ENCODE measurements around the gene ZDHHC19.
"Not testable (repeated sequence)": the region's sequence is repeated elsewhere in the genome, so short reads cannot be mapped to it uniquely, and the experiment has no call there.

Gene ZDHHC19

DNA sequence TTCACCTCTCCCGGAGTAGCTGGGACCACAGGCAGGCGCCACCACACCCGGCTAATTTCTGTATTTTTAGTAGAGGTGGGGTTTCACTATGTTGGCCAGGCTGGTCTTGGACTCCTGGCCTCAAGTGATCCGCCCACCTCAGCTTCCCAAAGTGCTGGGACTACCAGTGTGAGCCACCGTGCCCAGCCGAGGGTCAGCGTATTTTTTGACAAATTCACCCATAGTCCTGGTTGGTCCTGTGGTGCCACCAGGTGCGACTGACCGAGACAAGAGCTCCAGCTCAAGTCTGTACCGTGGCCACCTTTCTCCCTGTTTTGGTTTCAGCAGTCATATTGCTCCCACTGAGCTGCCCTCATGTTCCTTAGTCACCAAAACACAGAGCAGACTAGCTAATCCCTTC is 13.9 kb upstream of the ZDHHC19 start:
- DNase-seq (ENCODE audit: low read depth in 2 of 2) = no peak

DNA sequence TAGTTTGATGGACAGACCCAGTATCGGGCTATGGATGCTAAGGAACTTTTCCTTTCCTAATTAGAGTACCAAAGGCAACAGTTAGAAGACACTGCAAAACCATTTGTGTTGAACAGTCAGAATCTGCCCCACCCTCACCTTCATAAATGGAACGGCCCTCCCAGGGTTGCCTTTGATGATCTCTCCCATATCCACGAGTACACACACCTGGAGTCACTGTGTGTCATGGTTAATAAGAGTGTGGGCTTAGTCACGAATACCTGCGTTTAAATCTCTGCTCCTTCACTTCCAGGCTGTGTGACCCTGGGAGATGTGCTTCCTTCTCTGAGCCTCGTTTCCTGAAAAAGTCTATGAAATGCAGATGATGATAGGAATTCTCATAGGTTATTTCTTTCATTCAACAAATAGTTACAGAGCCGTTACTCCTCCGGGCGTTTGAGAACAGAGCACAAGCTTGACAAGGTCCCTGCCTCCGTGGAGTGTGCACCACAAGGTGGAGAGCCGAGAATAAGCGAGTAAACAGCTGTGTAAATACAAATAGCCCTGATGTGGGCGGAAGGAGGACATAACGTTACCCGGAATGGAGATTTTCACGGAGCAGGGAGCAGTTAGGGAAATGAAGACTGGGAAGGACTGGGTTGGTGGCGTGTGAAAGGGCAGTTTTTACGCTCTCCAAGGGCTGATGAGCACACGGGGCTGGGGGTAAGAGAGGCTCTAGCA is 11.8 kb upstream of the ZDHHC19 start:
- DNase-seq (ENCODE audit: low read depth in 2 of 2) = no peak

DNA sequence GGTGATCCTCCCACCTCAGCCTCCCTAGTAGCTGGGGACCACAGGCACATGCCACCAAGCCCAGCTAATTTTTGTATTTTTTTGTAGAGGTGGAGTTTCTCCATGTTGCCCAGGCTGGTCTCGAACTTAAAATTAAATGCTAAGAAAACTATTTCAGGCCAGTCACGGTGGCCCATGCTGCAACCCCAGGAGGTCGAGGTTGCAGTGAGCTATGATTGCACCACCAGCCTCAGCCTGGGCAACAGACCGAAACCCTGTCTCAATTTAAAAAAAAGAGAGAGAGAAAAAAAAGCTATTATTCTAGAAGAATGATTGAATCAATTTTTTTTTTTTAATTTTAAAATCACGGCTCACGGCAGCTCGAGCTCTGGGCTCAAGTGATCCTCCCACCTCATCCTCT is 9.8 kb upstream of the ZDHHC19 start:
- DNase-seq (ENCODE audit: low read depth in 2 of 2) = no peak

DNA sequence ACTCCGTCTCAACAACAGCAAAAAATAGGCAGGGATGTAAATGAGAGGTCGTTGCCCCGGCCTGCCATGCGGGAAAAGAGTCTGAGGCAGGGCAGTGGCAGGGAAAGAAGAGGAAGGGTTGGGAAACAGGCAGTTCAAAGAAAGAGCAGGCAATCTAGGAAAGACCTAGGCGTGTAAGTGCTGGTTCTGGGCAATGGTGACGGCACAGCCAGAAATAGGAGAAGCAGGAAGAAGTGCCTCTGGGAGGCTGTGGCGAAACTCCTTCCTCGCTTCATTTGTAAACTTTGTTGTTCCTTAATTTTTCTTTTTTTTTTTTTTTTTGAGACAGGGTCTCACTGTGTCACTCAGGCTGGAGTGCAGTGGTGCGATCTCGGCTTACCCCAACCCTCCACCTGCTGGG is 9.4 kb upstream of the ZDHHC19 start:
- DNase-seq (ENCODE audit: low read depth in 2 of 2) = no peak

DNA sequence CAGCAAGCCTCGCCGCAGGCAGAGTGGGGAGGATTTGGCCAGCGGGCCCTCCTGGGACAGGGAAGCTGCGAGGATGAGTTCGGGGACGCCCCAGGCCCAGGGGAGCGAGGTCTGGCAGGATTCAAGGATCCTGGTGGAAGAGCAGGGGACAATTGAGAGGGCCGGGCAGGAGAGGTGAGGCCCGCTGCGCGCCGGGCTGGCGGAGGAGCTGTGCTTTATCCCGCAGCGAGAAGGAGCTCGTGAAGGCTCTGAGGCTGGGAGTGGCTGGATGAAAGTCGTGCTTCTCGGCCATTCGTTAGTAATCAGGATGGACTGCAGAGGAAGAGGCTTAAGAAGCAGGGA is 8.7 kb upstream of the ZDHHC19 start:
- no peak for DNase-seq (ENCODE audit: low read depth in 2 of 2)

DNA sequence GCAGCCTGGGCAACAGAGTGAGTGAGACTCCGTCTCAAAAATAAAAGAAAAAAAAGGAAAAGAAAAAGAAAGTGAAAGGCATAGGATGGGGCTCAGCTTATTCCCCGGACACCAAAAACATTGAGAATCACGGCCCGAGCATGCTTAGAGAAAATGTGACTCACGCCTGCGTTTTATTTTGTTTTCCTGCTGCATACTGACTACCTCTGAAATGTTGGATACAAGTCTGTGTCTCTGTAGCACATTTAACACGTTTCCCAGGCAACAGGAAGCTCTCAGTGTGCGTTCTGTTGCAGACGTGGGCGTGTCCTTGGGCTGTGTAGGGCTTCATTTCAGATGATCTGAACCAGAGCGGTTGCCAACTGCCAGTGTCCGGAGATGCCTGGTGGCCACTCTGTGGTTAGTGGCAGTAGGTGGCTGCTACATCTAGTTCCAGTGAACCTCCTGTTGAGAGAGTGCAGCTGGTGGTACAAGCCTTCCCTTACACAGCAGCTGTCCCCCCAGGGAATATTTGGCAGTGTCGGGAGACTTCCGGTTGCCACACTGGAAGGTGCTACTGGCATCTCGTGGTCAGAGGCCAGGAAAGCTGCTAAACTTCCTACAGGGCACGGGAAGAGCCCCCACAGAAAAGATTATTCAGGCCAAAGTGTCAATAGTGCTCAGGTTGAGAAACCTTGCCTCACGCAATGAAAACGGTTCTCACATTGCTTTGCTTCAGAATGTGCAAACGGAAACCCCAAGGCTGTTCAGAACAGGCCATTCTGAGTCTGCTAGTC is 8.2 kb upstream of the ZDHHC19 start:
- DNase-seq (ENCODE audit: low read depth in 2 of 2) = peak; percentile 32 to 33

DNA sequence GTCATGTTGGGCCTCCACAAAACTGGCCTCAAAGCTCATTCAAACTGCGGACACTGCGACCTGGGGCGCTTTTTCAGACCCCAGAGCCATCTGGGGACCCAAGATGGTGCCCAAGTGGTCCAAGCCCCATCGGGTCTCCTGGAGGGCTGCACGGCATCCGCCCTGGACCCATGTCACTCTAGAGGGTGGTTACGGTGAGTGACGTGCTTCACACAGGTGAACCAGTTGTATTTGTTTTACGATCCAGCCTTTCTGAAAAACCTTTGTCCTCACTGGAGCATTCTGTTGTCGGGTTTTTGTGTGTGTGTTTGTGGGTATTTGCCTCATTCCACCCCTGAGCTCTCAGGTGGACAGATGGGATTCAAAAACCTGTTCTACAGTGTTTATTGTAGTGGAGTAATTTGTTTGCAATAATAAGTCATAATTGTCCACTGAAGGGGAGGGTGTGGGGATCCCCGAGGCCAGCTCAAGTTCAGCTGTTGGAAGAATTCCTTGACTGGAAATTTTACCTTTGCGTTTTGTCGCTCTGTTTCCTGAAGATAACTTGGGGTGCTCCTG is 7.0 kb upstream of the ZDHHC19 start:
- no peak for DNase-seq (ENCODE audit: low read depth in 2 of 2)

DNA sequence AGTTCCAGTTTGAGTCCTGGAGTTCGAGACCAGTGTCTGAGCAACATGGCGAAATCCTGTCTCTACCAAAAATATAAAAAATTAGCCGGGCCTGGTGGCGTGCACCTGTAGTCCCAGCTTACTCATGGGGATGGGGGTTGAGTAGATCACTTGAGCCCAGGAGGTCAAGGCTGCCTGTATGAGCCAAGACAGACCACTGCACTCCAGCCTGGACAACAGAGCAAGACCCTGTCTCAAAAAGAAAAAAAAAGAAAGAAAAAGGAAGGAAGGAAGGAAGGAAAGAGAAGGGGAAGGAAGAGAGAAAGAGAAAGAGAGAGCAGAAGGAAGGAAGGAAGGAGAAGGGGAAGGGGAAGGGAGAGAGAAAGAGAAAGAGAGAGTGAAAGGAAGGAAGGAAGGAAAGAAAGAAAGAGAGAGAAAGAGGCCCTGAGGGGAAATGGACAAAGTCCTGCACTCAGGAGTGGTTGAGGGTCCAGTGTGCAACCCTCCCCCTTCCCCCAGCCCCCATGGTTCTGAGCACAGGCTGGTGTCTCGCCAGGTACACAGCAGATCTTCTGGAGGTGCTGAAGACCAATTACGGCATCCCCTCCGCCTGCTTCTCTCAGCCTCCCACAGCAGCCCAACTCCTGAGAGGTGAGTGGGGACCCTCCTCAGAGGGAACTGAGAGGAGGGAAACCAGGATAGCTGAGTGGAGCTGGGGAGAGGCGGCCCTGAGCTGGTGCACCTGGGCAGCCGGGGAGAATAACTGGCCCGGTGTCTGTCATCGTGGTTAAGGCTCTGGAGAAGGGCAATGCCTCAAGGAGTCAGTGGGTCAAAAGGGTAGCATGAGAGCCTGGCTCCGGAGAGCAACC is 6.3 kb upstream of the ZDHHC19 start:
- no peak for DNase-seq (ENCODE audit: low read depth in 2 of 2)

DNA sequence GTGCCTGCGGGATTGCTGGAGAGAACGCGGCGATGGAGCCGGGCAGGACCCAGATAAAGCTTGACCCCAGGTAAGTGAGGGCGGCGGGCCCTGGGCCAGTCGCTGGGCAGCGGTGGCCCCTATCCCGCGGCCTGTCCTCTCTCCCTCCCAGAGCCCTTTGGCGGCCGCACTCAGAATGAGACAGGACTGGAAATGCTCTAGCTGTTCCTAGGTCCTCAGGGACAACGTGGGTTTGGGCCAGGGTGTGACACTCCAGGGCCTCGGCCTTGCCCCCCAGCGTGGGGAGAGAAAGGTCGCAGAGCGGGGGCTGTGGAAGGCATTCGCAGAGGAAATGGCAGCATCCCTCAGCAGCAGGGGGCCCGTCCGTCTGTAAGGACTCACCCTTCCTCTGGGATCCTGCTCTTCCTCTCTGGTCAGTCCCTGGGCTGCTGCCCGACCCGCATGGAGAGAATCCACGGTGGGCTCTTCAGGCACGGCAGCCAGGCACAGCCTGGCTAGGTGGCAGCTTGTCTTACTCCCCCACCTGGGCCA is 5.5 kb upstream of the ZDHHC19 start:
- no peak for DNase-seq (ENCODE audit: low read depth in 2 of 2)

DNA sequence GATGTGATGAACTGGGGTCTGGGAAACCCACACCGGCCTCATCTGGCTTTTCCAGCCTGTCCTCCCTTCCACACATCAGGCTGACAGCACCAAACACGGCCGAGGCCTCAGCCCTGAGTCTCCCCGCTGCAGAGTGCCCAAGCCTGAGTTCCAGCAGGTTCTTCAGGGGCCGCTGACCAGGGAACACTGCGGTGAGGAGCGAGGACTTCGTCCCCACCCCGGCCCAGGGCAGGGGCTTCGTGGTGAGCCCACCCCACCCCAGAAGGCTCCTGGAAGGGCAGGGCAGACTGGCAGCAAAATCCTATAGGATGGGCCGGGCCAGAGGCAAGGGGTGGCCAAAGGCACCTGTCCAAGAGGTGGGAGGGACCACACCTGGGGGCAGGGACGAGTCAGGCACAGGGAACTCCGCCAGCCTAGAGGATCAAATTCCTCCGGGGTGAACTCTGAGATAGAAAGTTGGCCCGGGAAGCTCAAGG is 4.9 kb upstream of the ZDHHC19 start, which contains the start of gene SLC51A:
Gene SLC51A, plus strand, starts transcription at position 446 of the 476 bp plus-strand sequence. CDS start 179 bp downstream, outside the sequence.
- no peak for DNase-seq (ENCODE audit: low read depth in 2 of 2)

DNA sequence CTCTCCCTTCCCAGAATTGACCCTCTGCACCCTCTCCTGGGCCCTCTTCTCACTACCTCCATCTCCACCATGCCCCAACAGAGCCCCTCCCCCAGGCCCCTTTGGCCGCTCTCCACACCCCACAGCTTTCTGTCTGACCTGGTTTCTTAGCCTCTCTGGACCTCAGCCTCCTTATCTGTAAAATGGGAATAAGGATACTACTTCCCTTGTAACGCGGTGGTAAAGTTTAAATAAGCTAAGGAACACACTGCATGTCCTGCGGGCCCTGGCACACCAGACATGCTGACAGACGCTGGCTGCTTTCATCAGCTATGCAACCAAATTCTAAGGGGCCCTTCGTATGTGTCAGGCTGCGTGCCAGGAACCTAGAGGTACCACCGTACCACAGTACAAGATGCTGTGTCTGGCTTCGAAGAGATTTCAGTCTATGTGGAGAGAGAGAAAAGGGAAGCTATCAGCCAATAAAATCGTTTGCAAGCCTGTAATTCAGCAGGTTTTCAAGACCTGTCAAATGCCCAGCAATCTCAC is 4.4 kb upstream of the ZDHHC19 start:
- DNase-seq (ENCODE audit: low read depth in 2 of 2) = no peak

DNA sequence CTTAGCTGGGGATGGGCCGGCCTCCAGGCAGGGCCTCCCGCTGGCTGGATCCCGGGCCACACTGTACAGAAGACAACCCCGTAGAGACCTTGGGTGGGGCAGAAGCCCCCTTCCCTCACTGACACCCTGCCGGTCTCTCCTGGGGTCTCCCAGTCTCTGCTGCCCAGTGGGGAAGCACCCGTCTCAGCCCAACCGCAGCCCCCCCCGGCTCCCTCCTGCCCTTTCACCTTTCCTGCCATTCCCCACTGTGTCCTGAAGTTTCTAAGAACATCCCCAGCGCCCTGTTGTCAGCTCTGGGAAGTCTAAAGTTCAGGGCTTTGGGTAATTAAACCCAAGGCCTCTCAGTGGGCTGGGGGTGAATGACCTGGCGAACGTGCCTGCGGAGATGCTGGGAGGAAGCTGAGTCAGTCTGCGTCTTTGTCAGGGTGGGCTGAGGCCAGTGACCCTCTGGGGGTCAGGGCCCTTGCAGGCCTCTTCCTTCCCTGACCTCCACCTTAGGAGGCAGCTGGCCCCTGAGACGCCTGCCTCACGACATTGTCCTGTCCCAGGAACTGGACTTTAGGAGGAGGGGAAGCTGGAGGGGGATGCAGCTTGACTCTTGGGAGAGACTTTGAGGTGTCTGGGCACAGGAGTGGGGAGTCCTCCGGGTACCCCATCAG is 3.7 kb upstream of the ZDHHC19 start:
- no peak for DNase-seq (ENCODE audit: low read depth in 2 of 2)

DNA sequence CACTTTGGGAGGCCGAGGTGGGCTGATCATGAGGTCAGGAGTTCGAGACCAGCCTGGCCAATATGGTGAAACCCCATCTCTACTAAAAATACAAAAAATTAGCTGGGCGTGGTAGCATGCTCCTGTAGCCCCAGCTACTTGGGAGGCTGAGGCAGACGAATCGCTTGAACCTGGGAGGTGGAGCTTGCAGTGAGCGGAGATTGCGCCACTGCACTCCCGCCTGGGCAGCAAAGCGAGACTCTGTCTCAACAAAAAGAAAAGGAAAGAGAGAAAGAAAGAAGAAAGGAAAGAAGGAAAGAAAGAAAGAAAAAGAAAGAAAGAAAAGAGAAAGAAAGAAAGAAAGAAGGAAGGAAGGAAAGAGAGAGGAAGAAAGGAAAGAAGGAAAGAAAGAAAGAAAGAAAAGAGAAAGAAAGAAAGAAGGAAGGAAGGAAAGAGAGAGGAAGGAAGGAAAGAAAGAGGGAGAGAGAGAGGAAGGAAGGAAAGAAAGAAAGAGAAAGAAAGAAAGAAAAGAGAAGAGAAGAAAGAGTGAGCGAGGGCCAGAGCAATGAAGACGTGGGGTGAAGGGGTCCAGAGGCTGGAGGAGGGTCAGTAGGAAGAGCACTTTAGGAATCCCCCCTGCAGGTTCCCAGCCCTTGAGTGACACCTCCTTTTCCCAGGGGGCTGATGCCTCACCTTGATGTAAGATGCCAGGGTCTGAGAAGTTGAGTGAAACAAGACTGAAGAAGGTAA is 1.1 kb downstream of the ZDHHC19 start:
- DNase-seq (ENCODE audit: low read depth in 2 of 2) = not testable (repeated sequence)

DNA sequence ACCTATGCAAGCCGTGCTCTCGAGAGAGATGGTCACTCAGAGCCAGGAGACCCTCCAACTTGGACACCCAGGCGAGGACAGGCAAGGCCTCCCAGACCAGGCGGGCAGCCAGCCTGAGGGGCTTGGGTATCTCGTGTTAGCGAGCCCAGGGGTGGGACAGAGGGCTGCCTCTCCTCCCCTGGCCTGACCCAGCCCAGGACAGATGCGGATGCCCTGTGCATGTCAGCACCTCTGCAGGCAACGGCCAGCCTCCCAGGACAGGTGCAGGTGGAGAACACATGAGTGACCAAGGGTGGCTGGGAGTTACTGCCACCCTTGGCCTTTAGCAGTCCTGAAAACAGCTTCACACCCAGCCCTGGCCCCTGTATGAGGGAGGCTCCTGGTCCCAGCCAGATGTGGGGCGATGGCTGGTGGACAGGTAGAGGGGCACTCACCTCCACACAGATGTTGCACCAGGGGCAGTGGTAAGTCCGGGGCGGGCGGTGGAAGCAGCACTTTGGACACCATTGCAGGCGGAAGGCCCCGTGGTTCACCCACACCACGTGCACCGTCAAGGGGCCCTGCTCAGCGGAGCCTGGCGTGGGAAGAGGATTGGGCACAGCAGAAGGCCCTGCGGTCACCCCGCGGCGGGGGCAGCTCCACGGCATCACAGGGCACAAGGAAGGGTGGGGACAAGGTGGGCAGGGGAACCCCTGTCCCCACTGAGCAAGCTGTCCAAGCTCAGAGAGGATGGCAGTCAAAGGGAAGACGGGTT is 2.1 kb downstream of the ZDHHC19 start:
- DNase-seq (ENCODE audit: low read depth in 2 of 2) = no peak

DNA sequence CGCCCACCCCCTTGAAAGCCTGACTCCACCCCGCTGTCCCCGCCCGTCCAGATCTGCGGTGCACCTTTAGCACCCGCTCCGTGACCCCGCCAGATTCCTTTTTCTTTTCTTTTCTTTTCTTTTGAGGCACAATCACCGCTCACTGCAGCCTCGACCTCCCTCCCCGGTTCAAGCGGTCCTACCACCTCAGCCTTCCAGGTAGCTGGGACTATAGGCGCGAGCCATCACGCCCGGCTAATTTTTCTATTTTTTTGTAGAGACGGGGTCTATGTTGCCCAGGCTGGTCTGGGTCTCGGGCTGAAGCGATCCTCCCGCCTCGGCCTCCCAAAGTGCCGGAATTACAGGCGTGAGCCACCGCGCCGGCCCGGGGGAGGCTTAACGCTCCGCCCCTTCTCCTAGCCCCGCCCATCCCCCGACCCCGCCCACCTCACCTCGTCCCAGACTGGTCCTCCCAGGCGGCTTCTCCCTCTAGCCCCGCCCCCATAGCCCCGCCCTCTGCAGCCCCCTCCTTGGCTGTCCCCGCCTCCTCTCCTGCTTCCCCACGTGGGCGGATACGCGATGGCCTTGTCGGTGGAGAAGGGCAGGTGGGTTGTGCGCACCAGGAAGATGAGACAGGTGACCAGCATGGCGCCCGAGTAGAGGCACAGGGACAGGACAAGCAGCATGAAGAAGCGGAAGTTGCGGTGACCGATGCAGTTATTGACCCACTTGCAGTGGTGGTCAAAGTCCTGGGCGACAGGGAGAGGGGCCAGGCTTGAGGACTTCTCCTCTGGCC is 3.2 kb downstream of the ZDHHC19 start:
- DNase-seq (ENCODE audit: low read depth in 2 of 2) = peak; percentile 24 to 53

DNA sequence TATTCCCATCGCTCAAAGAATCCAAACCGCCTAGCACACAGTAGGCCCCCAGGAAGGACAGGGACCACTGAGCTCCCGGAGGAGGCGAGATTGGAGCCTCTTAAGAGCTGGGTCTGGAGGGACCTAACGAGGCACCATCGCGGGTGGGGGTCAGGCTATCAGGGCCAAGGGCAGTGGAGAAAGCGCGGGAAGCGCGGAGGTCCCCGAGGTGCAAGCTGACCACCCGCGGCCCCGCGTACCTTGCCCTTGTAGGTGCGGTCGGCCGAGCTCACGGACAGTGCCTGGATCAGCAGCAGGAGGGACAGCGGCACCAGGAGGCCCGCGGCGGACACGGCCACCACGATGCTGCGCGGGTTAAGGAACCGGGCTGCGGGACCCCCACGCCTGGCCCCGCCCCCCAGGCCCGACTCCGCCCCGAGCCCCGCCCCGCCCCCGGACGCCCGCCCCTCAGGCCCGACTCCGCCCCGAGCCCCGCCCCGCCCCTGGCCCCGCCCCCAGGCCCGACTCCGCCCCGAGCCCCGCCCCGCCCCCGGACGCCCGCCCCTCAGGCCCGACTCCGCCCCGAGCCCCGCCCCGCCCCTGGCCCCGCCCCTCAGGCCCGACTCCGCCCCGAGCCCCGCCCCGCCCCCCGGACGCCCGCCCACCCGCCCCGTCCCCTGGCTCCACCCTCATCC is 3.9 kb downstream of the ZDHHC19 start:
- DNase-seq (ENCODE audit: low read depth in 2 of 2) = peak in 1 of 2 donors; percentile 18

DNA sequence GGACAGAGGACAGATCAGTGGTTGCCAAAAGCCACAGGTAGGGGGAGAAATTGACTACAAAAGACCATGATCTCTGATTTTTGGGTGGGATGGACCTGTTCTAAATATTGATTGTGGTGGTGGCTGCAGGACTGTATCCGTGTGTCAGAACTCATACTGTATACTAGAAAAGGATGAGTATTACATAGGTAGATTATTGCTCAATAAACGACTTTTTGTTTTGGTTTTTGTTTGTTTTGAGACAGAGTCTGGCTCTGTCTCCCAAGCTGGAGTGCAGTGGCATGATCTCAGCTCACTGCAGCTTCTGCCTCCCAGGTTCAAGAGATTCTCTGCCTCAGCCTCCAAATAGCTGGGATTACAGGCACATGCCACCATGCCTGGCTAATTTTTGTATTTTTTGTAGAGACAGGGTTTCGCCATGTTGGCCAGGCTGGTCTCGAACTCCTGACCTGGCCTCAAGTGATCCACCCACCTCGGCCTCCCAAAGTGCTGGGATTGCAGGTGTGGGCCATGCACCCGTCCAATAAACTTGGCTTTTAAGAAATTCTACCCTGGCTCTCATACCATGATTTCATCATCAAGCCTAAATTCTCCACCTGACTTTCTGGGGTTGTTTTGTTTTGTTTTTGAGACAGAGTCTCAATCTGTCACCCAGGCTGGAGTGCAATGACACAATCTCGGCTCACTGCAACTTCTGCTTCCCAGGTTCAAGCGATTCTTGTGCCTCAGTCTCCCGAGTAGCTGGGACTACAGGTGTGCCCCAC is 5.6 kb downstream of the ZDHHC19 start:
- DNase-seq (ENCODE audit: low read depth in 2 of 2) = not testable (repeated sequence)

All from stimulated activated CD8-positive, alpha-beta memory T cell treated with anti-CD3 and anti-CD28 coated beads, Interleukin-2, amount 100 ng/mL, for 1 hour (primary cell).